ENCODE measurements around the gene CD163. TPM values are rescaled to one million over a fixed set of nuclear protein-coding genes. Genes with fewer than 3 reads are reported as not detected.
"Not testable (repeated sequence)": the region's sequence is repeated elsewhere in the genome, so short reads cannot be mapped to it uniquely, and the experiment has no call there.

The CD163 gene
- total RNA-seq, 1 donor from 2014 or later = 20.6 TPM

DNA sequence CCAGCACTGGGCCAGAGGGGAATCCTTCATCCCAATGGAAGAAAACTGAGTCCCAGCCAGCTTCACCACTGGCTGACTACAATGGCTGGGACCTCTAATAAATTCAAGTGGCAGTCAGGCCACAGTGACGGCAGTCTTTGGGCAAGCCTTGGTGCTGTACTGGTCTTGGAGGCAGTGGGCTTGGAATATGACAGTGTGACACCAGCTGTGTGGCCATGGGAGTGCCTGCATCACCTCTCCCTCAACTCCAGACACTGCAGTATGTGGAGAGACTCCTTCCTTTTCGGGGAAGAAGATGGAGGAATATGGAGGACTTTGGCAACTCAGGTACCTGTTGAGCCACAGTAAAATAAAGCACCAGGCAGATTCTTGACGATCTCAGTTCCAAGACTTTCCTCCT is 43.6 kb downstream of the CD163 start:
- no peak for DNase-seq (ENCODE audit: low spot score)
- intact Hi-C loops (cut with DNase I) = loop anchor here (2.0 kb wide), 1 partner anchor 239 kb away; no protein-coding TSS in a partner anchor

DNA sequence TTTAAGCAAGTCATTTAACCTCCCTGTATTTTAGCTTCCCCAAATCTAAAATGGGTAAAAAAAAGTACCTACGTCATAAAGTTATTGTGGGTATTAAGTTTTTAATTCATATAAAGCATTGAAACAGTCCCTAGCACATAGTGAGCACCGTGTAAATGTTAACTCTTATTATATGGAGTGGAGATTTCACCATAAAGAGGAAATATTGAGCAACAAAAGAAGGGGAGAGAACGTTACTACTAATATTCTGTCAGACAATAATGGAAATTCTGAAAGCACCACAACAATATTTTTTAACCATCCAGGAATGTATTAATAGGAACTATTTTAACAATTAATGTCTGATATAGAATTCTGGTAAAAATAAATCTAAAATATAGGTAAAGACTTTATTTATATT is 51.8 kb downstream of the CD163 start:
- no peak for DNase-seq (ENCODE audit: low spot score)
- intact Hi-C loops (cut with DNase I) = no loop called here

DNA sequence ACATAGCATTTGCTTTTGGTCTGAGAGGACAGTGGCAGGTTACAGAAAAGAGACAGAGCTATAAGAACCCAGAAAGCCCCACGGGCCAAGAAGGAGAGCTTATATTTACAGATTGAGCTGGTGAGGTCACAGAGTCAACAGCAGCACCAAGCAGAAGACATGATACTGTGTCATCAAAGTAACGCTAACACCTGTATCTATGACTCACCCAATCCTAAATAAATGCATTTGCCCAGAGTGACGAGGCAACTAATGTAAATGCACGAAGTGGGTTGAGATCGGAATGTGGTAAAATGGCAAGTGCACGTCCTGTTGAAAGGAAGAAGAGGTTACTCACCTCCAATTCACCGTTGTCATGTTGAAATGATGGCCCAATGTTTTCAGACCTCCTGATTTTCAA is 52.9 kb downstream of the CD163 start:
- DNase-seq (ENCODE audit: low spot score) = no peak

GRCh38 chr12:7448099-7448498 is 55.5 kb downstream of the CD163 start:
- intact Hi-C loops (cut with DNase I) = no loop called here
- no peak for DNase-seq (ENCODE audit: low spot score)

More for the DNA sequence above, 52.9 kb downstream of the CD163 start:
- intact Hi-C loops (cut with DNase I) = no loop called here

- intact Hi-C loops (cut with DNase I) = no loop called here
- no peak for DNase-seq (ENCODE audit: low spot score)
Observed at GRCh38 chr12:7444537-7444936, 59.0 kb downstream of the CD163 start.

DNA sequence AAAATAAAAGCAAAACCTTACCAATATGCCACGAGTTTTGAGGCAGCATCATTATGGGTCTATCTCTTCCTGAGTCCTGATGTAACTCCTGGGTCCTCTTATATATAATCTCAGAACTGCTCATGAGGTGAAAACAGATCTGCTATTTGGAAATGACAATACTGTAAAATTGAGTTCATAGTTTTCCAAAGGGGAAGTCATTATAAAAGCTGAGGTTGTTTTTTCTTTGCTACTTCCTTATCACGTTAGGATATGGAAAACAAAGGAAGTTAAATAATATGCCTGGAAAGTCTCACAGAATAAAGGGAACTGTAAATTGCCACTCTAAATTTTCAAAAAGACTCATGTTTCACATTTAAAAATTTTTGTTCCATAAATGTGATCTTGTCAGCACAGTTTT is 59.5 kb downstream of the CD163 start, which contains the start of gene CD163L1:
Gene CD163L1, minus strand, starts transcription at position 78 of the 400 bp plus-strand sequence. Its CDS starts 26 bp downstream, at position 52.
- intact Hi-C loops (cut with DNase I) = no loop called here
- no peak for DNase-seq (ENCODE audit: low spot score)

GRCh38 chr12:7441216-7441615 is 62.4 kb downstream of the CD163 start:
- intact Hi-C loops (cut with DNase I) = no loop called here
- no peak for DNase-seq (ENCODE audit: low spot score)

GRCh38 chr12:7439579-7440505 is 63.7 kb downstream of the CD163 start:
- intact Hi-C loops (cut with DNase I) = no loop called here
- DNase-seq (ENCODE audit: low spot score) = peak; percentile 81

DNA sequence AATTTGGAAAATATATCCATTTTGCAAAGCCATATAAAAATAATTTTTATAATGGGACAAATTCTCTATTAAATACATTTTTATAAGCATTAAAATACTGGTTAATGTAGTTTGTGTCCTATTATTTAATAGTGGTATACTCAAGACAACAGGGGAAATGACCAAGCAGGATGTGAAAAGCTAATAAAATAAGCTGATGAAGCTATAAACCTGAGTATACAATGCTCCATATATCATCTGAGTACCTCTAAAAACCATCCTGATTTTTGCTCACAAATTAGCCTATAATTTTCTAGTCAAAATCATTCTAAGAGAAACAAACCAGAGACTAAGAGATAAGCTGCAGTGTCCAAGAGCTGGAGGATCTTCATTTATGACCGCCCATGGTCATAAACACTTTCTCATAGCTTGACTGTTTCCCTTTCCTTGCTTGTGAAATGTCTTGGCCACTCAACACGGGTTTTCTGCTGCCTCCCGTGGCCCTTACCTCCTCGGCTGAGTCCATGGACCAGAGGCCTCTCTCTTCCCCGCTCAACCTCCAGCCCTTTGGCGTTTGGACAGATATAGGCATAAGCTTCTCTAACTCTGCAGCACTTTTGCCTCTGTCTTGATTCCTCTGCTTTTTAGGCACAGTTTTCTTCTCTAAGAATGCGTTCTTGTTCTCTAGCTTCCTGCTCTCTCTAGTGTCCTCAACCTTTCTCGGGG is 65.1 kb downstream of the CD163 start:
- intact Hi-C loops (cut with DNase I); DNase-seq (ENCODE audit: low spot score): not testable (repeated sequence)

DNA sequence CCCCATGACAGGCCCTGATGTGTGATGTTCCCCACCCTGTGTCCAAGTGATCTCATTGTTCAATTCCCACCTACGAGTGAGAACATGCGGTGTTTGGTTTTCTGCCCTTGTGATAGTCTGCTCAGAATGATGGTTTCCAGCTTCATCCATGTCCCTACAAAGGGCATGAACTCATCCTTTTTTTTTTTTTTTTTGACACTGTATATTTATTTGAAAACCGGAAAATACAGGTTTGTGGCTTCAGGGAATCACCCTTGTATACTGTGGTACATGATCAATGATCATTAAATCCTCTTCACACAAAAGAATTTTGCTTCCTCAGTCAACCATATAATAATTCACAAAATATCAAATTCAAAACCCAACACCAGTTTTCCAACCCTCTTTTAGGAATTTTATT is 66.1 kb downstream of the CD163 start:
- intact Hi-C loops (cut with DNase I); DNase-seq (ENCODE audit: low spot score): not testable (repeated sequence)

DNA sequence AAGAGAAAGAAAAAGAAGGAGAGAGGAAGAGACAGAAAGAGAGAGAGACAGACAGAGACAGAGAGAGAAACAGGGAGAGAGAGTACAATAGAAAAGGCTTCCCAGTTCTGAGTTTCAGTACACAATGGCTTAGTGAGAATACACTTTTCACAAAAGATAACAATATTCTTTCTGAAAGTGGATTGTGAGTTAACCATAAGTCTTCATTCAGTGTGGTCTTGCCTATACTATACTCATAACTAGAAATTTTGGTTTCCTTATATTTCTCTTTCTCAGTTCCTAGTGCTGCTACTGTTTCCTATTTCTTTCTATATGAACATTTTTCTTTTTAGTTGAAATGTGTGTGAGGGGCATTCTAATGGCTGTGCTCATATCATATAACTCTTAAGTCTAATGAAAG is 68.9 kb downstream of the CD163 start:
- DNase-seq (ENCODE audit: low spot score) = no peak
- intact Hi-C loops (cut with DNase I) = no loop called here

GRCh38 chr12:7433276-7433822 is 70.2 kb downstream of the CD163 start:
- no peak for DNase-seq (ENCODE audit: low spot score)
- intact Hi-C loops (cut with DNase I) = no loop called here

DNA sequence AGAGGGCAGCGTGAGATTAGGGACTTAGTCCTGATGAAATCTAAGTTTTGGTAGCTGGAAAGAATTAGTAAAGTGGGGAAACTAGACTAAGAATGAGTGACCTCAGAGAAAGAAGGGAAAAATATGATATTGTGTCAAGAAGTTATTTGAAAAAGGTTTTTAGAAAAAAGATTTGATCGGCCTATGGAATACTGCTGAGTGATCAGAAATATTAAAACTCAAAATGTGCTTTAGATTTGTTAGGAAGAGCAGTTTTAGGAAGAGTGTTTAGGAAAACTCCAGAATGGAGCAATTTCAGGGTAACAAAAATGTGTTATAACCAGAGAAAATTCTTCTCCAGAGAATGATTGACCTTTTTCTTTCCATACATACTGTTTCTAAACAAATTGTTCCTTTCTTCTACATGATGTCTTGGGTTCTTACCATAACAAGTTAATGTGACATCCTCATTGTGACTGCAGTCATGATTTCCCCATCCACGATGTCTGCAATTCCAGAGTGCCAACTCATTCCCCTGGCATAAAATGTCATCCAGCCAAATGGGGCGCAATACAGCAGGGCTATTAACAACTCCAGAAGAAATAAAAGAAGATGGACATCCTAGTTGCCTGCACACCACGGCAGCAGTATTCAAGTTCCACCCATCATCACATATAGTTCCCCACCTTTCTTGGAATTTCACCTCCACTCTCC is 71.4 kb downstream of the CD163 start:
- no peak for DNase-seq (ENCODE audit: low spot score)
- intact Hi-C loops (cut with DNase I) = no loop called here

Other genes with a start within 250 kb of the CD163 start
- gene ACSM4, start 199.7 kb downstream of the CD163 start, total RNA-seq = not detected
- gene CD163L1, start 59.6 kb downstream of the CD163 start, total RNA-seq = 3.1 TPM
- gene APOBEC1, start 162.1 kb upstream of the CD163 start, total RNA-seq = not detected
- gene GDF3, start 192.0 kb upstream of the CD163 start, total RNA-seq = 0.46 TPM
- not detected for gene DPPA3, start 207.7 kb upstream of the CD163 start, total RNA-seq
- gene CLEC4C, start 243.6 kb upstream of the CD163 start, total RNA-seq = not detected

Data from cardiac septum (tissue), 1 donor.